ENCODE results near the gene TNC.

The TNC gene

DNA sequence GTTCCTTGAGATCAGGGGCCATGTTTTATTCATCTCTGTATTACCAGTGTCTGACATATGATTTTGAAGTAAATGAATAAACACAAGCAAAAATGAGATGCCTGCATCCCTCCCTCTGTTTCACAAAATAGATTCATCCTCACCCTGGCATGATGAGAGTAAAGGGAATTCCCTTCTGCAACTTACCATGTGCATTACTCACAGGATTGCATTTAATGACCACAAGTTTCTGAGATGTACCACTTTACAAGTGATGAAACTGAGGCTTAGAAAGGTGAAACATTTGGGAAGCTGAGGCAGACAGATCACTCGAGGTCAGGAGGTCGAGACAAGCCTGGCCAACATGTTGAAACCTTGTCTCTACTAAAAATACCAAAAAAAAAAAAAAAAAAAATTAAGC, 113.4 kb downstream of the TNC start:
- DNase-seq: no peak

DNA sequence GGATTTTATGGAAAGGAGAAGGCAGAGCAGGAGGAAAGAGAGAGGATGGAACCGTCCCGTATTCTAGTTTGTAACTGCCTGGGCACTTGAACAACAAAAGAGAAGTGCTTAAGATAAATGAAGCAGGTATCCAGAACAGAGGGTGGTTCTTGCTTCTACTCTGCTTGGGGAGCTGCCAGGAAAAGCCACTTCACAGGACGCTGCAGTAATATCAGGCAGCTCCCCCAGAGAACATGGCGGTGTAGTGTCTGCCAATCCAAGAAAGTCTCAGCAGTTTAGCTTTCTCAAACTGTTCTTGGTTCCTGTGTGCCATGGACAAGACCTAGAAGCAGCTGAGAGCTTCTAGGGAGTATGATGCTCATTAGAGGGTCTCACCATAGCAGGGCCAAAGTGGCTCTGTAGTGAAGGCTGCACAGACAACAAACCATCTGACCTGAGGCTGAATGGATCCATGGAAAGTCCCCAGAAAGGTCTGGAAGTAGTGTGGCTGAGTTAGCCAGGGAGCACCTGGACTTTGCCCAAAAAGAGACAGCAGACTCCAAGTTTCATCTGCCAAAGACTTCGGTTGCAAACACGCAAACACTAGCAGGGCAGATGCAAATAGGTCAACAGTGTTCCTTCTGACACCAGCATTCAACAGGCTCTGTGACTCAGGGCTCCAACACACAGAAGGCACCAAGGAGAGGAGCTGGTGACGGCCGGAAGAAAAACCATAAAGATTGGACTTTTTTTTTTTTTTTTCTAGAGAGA, 115.4 kb downstream of the TNC start:
- no peak for DNase-seq

DNA sequence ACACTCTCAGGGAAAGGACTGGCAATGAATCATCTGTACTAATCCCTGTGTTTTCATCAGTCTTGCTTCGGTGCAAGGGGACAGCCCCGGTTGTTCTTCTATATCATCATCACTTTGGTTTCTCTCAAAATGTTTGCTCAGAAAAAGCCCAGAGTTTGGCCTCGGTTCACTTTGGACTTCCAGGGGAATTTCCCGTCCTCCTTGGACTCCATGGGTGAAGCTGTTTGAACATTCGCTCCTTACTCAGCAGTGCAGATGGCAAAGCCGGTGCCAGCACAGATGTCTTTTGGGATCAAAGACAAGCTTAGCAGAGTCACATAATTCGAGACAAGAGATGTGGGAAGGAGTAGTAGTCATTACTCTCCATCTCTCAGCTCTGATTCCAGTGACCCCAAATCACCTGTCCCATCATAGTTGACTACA, 117.7 kb downstream of the TNC start:
- DNase-seq: no peak

DNA sequence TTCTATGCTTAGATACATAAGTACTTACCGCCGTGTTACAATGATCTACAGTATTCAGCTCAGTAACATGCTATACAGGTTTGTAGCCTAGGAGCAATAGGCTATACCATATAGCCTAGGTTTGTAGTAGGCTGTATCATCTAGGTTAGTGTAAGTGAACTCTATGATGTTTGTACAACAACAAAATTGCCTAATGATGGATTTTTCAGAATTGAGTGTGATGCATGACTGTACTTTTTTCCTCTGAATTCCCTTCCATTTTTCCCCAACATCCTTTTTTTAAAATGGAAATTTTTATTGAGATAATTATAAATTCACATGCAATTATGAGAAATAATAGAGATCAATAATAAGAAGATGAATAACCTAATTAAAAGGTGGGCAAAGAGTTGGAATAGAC, 119.6 kb downstream of the TNC start:
- no peak for DNase-seq

DNA sequence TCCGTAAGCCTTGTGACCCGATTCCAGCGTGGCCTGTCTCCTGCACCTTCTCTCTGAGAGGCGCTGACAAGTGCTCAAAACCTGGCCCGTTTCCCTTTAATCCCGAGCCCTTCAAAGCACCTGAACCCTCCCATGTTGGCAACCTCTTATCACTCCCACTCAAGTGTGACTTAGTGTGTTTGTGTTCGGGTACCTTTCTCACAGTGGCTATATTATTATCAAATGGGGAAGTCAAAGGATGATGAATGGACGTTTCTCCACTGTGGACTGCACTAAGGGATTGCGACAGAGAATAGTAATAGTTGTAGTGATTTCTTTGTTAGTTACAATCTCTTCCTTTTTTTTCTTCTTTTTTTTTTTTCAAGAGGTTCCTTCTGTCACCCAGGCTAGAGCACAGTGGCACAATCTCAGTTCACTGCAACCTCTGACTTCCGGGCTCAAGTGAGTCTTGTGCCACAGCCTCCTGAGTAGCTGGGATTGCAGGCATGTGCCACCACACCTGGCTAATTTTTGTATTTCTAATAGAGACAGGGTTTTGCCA, 122.2 kb downstream of the TNC start:
- no peak for DNase-seq

DNA sequence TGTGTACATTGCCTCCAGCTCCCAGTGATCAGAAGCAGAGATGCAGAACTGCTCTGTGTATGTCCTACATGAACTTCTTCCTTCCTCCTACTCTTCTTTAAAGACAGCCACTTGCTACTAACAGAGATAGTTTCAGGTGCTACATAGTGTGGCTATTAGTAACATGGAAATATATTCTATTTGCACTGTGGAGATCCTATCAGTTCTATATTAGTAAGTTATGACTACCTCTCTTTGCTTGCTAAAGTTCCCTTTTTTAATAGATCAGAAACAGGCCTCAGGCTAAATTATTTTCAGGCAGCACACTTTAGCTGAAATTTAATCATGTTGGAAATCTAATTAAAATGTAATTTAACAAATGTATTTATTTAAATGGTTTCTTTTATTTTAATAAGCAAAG, 123.2 kb downstream of the TNC start:
- DNase-seq: no peak

DNA sequence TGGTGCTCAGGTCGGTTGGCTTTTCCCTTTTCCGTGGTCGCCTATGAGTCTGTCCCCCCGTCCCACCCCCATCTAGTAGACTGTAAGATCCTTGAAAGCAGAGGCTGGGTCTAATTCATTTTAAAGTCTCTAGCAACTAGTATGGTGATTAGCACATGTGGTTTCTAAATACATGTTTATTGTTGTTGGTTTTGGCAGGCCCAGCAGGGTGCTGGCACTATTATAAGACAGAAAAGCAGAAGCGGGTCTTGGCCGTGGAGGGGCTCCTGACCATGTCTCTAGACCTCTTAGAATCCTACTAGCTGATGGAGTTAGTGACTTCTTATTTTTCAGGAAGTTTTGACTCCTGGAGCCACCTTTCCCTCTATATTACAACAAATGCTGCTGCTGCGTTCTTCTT, 126.1 kb downstream of the TNC start:
- DNase-seq: no peak

DNA sequence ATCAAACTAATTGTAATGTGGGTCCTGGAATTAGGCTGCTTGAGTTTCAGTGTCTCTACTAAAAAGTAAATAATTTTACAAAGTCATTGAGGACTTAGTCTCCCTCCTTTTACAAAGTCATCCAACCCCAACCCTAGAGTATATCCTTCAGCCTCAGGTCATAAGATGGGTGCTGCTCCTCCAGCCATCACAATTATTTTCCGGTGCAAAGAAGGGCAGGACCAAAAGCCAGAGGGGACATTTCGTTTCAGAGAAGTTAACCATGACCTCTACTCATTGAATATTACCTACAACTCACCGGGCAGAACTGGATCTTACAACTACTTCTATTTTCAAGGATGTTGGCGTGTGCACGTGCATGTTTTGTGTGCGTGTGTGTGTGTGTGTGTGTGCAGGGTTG, 127.1 kb downstream of the TNC start:
- DNase-seq: no peak

DNA sequence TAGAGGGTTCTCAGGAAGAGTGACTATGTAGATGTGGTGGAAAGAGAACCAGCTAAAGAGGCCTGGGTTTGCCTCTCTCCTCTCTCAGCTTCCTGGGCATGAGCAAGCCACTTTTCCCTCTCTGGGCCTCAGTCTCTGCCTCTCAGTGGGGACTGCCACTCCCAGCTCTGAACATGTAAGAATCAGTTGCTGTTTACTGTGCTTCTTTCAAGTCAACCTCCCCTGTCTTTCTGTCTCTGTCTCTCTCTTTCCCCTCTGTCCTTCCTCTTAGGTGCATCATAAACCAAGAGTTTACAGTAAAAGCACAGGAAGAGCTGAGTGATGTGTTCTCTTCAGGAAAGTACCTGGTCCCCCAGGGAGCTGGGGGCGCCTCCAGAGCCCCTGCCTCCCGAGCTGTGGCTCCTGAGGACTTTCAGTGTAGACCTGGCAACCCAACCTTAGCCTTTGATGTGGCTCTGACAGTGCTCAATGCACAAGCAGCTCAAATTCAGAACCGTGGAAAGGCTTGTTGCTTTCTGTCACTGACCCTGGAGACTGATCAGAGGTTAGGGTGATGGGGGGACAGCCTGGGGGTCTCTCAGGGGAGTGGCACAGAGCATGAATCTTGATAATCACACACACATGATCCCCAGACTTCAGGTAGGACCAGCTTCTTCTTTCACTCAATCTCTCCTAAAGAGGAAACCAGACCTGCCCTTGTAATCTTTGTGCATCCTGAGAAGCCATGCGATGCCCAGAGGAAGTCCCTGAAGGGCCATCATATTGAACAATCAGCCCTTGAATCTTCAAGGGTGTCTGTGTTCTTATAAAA, 128.2 kb downstream of the TNC start:
- no peak for DNase-seq

DNA sequence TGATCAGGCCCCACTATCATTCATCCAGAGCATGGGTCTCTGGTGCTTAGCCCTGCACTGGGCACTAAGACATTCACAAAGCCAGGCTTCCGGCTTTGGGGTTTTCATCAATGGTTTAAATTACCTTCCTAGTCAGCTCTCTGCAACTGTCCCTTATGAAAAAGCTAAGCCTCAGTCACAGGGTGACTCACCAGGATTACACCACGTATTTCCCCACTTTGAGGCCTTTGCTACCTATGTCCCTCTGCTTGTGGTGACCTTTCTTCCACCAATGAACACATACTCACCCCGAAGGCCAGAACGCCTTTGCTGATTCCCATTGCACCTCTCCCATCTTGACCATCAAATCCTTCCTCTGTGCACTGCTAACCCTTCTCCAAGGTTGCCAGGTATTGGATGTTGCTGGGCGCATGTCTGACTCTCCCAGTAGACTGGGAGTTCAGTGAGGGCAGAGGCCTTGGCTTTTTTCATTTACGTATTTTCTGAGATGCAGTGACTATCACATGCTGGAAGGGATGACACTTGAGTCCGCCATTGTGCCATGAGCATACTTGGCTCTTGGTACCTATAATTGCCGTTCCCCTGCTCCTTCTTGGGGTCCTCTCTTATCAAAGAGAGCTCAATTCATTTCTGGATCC, 128.9 kb downstream of the TNC start:
- DNase-seq: no peak

DNA sequence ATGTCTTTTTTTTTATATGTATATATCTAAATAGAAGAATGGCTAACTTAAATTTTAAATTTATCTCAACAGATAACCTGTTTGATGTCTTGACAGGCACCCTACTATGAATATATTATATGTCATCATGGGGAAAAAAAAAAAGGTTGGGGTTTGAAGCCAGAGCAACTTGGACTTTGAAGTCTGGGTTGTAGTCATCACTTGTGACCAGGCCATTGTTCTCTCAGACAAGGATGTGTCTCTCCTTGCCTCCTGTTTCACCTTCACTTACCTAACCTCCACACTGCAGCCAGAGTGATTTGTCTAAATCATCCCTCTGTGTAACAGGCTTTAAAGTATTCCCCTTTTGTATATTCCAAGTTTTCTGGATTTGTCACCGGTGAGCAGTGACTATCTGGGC, 130.8 kb downstream of the TNC start:
- no peak for DNase-seq

DNA sequence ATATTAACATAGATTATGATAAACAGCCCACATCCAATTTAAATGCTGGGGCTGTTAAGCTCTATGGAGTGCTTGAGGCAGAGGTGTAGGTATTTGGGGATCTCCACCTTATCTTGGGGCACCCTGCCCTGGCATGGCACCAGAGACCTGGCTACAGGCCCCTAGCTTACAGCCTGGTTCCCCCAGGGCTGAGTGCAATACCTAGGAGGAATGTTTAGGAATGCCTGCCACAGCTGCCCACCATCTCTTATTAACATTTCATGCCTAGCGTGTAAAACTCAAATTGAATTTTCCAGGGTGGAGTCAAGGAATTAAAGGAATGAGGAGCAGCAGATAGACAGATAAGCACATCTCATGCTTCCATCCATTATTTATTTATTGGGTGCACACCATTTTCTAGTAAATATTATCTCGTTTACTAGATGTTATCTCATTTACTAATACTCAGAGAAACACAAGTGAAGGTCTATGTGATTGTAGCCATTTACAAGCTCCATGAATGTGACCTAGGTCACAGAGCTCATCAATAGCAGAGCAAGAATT, 131.9 kb downstream of the TNC start:
- DNase-seq: no peak

DNA sequence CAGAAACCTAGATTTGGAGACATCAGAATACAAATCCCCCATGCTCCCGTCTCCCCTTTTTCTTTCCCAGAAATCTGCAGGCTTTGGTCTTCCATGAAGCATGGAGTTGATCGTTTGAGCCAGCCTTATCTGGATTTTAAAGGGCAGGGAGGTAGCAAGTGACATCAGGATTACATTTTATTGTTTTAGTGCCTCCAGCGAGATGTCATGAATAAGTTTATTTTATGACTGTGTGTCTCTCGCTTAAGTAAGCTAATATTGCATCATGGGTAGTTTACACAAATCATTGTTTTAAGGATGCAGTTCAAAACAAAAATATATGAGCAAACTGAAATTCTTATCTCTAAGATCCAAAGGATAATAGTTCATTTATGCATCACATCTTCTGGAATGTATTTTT, 136.9 kb downstream of the TNC start:
- peak; percentile 1 for DNase-seq

DNA sequence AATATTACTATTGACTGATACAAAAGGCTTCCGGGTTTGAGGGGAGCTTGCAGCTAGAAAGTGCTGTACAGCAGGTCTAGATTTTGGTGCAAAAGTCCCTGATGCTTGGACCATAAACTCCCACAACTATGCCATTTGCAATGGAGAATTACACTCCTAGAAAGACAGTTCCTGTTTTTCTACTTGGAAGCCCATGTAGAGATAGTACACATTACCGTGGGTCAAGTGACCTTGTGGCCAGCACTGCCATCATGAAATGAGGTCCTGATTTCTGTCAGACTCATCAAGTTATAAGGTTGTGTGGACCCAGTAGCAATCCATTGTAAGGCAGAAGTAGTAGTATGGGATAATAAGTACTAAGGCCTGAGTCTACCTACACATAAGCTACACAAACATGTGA, 144.7 kb downstream of the TNC start:
- DNase-seq: no peak

DNA sequence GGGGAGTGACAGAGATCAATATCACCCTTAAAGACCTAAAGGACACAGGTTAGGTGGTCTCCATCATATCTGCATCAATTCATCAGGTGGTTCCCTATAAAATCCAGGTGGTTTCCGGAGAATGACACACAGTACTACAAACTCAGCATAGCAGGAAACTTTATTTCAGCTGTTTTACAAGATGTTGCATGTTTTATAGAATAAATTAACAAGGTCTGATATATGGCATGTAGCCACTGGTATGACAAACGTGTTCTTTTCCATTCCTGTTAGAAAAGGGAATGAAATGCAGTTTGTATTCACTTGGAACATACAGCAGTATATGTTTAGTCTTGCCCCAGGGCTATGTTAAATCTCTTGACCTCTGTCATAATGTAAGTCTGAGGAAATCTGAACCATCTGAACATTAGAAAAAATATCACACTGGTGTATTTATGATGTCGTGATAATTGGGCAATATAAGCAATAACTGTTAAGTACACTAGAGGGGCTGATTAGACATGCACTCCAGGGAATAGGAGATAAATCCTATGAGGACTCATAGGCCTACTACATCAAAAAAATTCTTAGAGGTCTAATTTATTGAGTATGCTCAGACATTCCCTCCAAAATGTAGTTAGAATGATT, 145.3 kb downstream of the TNC start:
- no peak for DNase-seq
